Mammary epithelial cell (primary cell): Measurements from ENCODE around the gene APCDD1.

ENCODE experiments used
- CTCF ChIP-seq, 2 donors: IDR thresholded peaks in 1 of 2; conservative IDR thresholded peaks in 1 of 2; 2 replicates each; pipeline ENCODE4 v1.5.1; 2011 to 2012; ENCODE audit warnings: inconsistent platforms in 2 of 2, low read length in 2 of 2, mild to moderate bottlenecking in 2 of 2, control low read depth in 1 of 2, low read depth in 1 of 2; ENCODE audit not compliant: insufficient read depth in 1 of 2; ENCODE audit errors: extremely low read depth in 1 of 2
- EZH2 ChIP-seq: IDR thresholded peaks from 2 replicates; pipeline ENCODE4 v1.6.1; 2012; ENCODE audit warnings: low read length, inconsistent platforms, borderline replicate concordance

GRCh38 chr18:10525697-10526560 lies 71.5 kb downstream of the APCDD1 start, which contains the start of gene NAPG:
- TF ChIP-seq CTCF (conservative IDR thresholded peaks at IDR 0.05 in 1 of 2, IDR thresholded peaks at IDR 0.05 in 1 of 2; ENCODE audit: extremely low read depth in 1 of 2, insufficient read depth in 1 of 2, low read depth in 1 of 2, low read length in 2 of 2) (no peak), EZH2 (no peak)
